ENCODE measurements around the gene NTSR2. TPM values are rescaled to one million over a fixed set of nuclear protein-coding genes. Genes with fewer than 3 reads are reported as not detected.

The NTSR2 gene
- total and polyA plus RNA-seq, 2 experiments from 2014 or later: not detected

GRCh38 chr2:11651856-11652548 lies 18.0 kb downstream of the NTSR2 start:
- no peaks in the 10 kb centered on the region for H3K36me3 ChIP-seq
- TF ChIP-seq CTCF (IDR thresholded peaks at IDR 0.05; ENCODE audit: low read depth, low read length): no peak

DNA sequence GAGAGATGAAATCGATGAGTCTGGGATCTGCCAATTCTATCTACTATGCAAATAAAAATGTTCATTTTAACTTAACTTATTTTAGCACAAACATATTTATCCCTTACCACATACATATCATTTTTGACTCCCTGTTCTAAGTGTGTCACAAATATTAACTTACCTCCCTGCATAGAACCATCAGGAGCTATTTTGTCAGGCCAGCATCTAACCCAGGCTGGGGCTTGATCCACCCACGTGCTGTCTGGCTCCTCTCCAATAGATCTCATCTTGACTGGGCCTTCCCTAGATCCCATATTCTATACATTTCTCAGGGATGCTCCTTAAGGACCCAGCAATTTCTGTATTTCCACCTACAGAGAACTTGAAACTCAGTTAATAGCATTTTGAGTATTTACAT lies 20.9 kb downstream of the NTSR2 start:
- no peak for TF ChIP-seq CTCF (IDR thresholded peaks at IDR 0.05; ENCODE audit: low read depth, low read length)
- no peak overlapping the region for H3K4me3 ChIP-seq

More at GRCh38 chr2:11651856-11652548, 18.0 kb downstream of the NTSR2 start:
- Histone ChIP-seq H3K9me3 (ENCODE audit: low read depth) (no peaks in the 10 kb centered on the region), H3K4me3 (no peak overlapping the region), H3K27ac (no peak overlapping the region), H3K4me1 (ENCODE audit: low read depth) (no peaks in the 10 kb centered on the region), H3K27me3 (no peaks in the 10 kb centered on the region)
- DNase-seq (ENCODE audit: low read depth in 1 of 2, low spot score in 1 of 2): no peak

GRCh38 chr2:11647834-11648600 lies 22.0 kb downstream of the NTSR2 start:
- peak in 1 of 2 donors; percentile 42 for DNase-seq (ENCODE audit: low read depth in 1 of 2, low spot score in 1 of 2)
- Histone ChIP-seq H3K27ac (no peak overlapping the region), H3K27me3 (no peaks in the 10 kb centered on the region), H3K4me1 (ENCODE audit: low read depth) (no peaks in the 10 kb centered on the region), H3K9me3 (ENCODE audit: low read depth) (no peaks in the 10 kb centered on the region), H3K4me3 (no peak overlapping the region), H3K36me3 (peaks cover 8% of the 10 kb centered on the region)
- peak; percentile 59 for TF ChIP-seq CTCF (IDR thresholded peaks at IDR 0.05; ENCODE audit: low read depth, low read length)

More for the DNA sequence above, 20.9 kb downstream of the NTSR2 start:
- DNase-seq (ENCODE audit: low read depth in 1 of 2, low spot score in 1 of 2): no peak
- no peaks in the 10 kb centered on the region for H3K4me1 ChIP-seq (ENCODE audit: low read depth)
- H3K27ac ChIP-seq: no peak overlapping the region
- no peaks in the 10 kb centered on the region for H3K9me3 ChIP-seq (ENCODE audit: low read depth)
- H3K27me3 ChIP-seq: no peaks in the 10 kb centered on the region
- H3K36me3 ChIP-seq: peaks cover 2% of the 10 kb centered on the region

GRCh38 chr2:11646530-11646929 lies 23.5 kb downstream of the NTSR2 start:
- H3K36me3 ChIP-seq: peaks cover 12% of the 10 kb centered on the region
- no peaks in the 10 kb centered on the region for H3K4me1 ChIP-seq (ENCODE audit: low read depth)
- no peak for TF ChIP-seq CTCF (IDR thresholded peaks at IDR 0.05; ENCODE audit: low read depth, low read length)
- no peak overlapping the region for H3K4me3 ChIP-seq
- no peaks in the 10 kb centered on the region for H3K27me3 ChIP-seq
- H3K27ac ChIP-seq: no peak overlapping the region
- no peaks in the 10 kb centered on the region for H3K9me3 ChIP-seq (ENCODE audit: low read depth)
- no peak for DNase-seq (ENCODE audit: low read depth in 1 of 2, low spot score in 1 of 2)

DNA sequence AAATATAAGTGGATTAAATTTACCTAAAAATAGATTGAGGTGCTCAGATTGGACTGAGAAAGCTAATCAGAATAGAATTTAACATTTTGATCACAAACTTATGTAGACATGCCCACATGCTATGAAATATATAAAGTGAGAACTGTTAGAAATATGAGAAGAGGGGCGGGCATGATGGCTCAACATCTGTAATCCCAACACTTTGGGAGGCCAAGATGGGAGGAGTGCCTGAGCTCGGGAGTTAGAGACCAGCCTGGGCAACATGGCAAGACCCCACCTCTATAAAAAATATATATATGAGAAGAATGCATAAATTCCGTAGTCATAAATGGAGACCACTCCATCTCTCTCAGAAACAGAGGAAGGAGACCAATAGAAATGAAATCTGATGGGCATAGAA lies 25.7 kb downstream of the NTSR2 start:
- TF ChIP-seq CTCF (IDR thresholded peaks at IDR 0.05; ENCODE audit: low read depth, low read length): no peak
- H3K4me1 ChIP-seq (ENCODE audit: low read depth): no peaks in the 10 kb centered on the region
- no peak overlapping the region for H3K4me3 ChIP-seq
- H3K9me3 ChIP-seq (ENCODE audit: low read depth): no peaks in the 10 kb centered on the region
- H3K36me3 ChIP-seq: peaks cover 23% of the 10 kb centered on the region
- no peak for DNase-seq (ENCODE audit: low read depth in 1 of 2, low spot score in 1 of 2)
- no peaks in the 10 kb centered on the region for H3K27me3 ChIP-seq
- H3K27ac ChIP-seq: no peak overlapping the region
